Esophagus squamous epithelium (tissue), 4 donors: ENCODE measurements around the gene CRB2.

Experiments used
- POLR2A ChIP-seq, 4 donors: fragments of 450-650 bp; IDR thresholded peaks; one replicate each; pipeline ENCODE4 v1.6.1; 2017; ENCODE audit warnings: antibody characterized with exemption in 4 of 4, mild to moderate bottlenecking in 4 of 4, moderate library complexity in 3 of 4
- TF ChIP-seq, protein P1 (sequence below), 6 experiments: fragments of 450-650 bp in 4 of 6; fragments of 200-600 bp in 2 of 6; sonication (generic) in 2 of 6; IDR thresholded peaks; one replicate each; pipeline ENCODE4 v1.5.1; 2016 to 2019; ENCODE audit warnings: antibody characterized with exemption in 6 of 6, mild to moderate bottlenecking in 4 of 6, moderate library complexity in 4 of 6

DNA sequence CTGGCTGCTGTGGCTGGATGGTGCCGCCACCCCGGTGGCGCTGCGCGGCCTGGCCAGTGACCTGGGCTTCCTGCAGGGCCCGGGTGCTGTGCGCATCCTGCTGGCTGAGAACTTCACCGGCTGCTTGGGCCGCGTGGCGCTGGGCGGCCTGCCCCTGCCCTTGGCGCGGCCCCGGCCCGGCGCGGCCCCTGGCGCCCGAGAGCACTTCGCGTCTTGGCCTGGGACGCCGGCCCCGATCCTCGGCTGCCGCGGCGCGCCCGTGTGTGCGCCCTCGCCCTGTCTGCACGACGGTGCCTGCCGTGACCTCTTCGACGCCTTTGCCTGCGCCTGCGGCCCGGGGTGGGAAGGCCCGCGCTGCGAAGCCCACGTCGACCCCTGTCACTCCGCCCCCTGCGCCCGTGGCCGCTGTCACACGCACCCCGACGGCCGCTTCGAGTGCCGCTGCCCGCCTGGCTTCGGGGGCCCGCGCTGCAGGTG lies 17.5 kb downstream of the CRB2 start:
- TF ChIP-seq, protein P1, sequence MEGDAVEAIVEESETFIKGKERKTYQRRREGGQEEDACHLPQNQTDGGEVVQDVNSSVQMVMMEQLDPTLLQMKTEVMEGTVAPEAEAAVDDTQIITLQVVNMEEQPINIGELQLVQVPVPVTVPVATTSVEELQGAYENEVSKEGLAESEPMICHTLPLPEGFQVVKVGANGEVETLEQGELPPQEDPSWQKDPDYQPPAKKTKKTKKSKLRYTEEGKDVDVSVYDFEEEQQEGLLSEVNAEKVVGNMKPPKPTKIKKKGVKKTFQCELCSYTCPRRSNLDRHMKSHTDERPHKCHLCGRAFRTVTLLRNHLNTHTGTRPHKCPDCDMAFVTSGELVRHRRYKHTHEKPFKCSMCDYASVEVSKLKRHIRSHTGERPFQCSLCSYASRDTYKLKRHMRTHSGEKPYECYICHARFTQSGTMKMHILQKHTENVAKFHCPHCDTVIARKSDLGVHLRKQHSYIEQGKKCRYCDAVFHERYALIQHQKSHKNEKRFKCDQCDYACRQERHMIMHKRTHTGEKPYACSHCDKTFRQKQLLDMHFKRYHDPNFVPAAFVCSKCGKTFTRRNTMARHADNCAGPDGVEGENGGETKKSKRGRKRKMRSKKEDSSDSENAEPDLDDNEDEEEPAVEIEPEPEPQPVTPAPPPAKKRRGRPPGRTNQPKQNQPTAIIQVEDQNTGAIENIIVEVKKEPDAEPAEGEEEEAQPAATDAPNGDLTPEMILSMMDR (IDR thresholded peaks at IDR 0.05): no peak
- TF ChIP-seq POLR2A (IDR thresholded peaks at IDR 0.05): no peak
